H1 (cell line): Measurements from ENCODE around the gene ZNF385B.

ENCODE experiments used
- CBX8 ChIP-seq: fragments of 300-800, 300-1000 bp; sonication (generic); IDR thresholded peaks from 2 replicates; pipeline ENCODE4 v1.7.1; 2016; ENCODE audit warnings: low read depth, low read length, borderline replicate concordance
- CHD2 ChIP-seq: IDR thresholded peaks from 2 replicates; pipeline ENCODE4 v1.6.1; 2012; ENCODE audit warnings: low read length, improper control_type of control experiment
- EGR1 ChIP-seq: IDR thresholded peaks from 2 replicates; pipeline ENCODE4 v1.6.1; 2011; ENCODE audit warnings: low read depth, low read length, borderline replicate concordance
- EP300 ChIP-seq, 2 experiments: IDR thresholded peaks; 1 replicate in 1 of 2; 2 replicates in 1 of 2; pipeline ENCODE4 v1.6.1; 2011 to 2012; ENCODE audit warnings: low read depth in 2 of 2, low read length in 2 of 2, mild to moderate bottlenecking in 2 of 2, borderline replicate concordance in 1 of 2, inconsistent platforms in 1 of 2, moderate library complexity in 1 of 2
- EZH2 ChIP-seq: fragments of 200-600 bp; sonication (generic); IDR thresholded peaks from 2 replicates; pipeline ENCODE4 v1.7.1; 2012; ENCODE audit warnings: low read depth, mild to moderate bottlenecking, moderate library complexity, low read length, inconsistent platforms; ENCODE audit not compliant: severe bottlenecking
- JUND ChIP-seq: IDR thresholded peaks from 2 replicates; pipeline ENCODE4 v1.6.1; 2011; ENCODE audit warnings: mild to moderate bottlenecking, improper control_type of control experiment, low read length
- PHF8 ChIP-seq: fragments of 200-600 bp; sonication (generic); conservative IDR thresholded peaks from 2 replicates; pipeline ENCODE4 v1.7.1; 2012; ENCODE audit warnings: low read depth, mild to moderate bottlenecking, inconsistent platforms, low read length, moderate library complexity
- POLR2A ChIP-seq, 2 experiments: IDR thresholded peaks; 1 replicate in 1 of 2; 2 replicates in 1 of 2; pipeline ENCODE4 v1.6.1; 2011; ENCODE audit warnings: low read depth in 2 of 2, low read length in 2 of 2, mild to moderate bottlenecking in 2 of 2; ENCODE audit errors: control extremely low read depth in 1 of 2
- RAD21 ChIP-seq, 2 experiments: IDR thresholded peaks in 1 of 2; conservative IDR thresholded peaks in 1 of 2; 2 replicates each; pipeline ENCODE4 v1.6.1; 2011; ENCODE audit warnings: low read depth in 2 of 2, low read length in 2 of 2, improper control_type of control experiment in 1 of 2, inconsistent platforms in 1 of 2, mild to moderate bottlenecking in 1 of 2, moderate library complexity in 1 of 2
- RFX5 ChIP-seq: IDR thresholded peaks from 2 replicates; pipeline ENCODE4 v1.6.1; 2011; ENCODE audit warnings: low read depth, low read length, improper control_type of control experiment, borderline replicate concordance
- SP1 ChIP-seq: IDR thresholded peaks from 2 replicates; pipeline ENCODE4 v1.6.1; 2011; ENCODE audit warnings: low read depth, low read length
- SP2 ChIP-seq: IDR thresholded peaks from 2 replicates; pipeline ENCODE4 v1.6.1; 2012; ENCODE audit warnings: mild to moderate bottlenecking, low read length, inconsistent platforms
- YY1 ChIP-seq: IDR thresholded peaks from 2 replicates; pipeline ENCODE4 v1.6.1; 2011; ENCODE audit warnings: low read depth, mild to moderate bottlenecking, low read length
- TF ChIP-seq, protein P1 (sequence below), 3 experiments: IDR thresholded peaks; 1 replicate in 2 of 3; 2 replicates in 1 of 3; pipeline versions ENCODE4 v1.5.1 to v1.6.1; 2011; ENCODE audit warnings: low read length in 3 of 3, mild to moderate bottlenecking in 3 of 3, inconsistent platforms in 2 of 3, low read depth in 1 of 3, moderate library complexity in 1 of 3; ENCODE audit not compliant: insufficient read depth in 1 of 3; ENCODE audit errors: control extremely low read depth in 1 of 3

DNA sequence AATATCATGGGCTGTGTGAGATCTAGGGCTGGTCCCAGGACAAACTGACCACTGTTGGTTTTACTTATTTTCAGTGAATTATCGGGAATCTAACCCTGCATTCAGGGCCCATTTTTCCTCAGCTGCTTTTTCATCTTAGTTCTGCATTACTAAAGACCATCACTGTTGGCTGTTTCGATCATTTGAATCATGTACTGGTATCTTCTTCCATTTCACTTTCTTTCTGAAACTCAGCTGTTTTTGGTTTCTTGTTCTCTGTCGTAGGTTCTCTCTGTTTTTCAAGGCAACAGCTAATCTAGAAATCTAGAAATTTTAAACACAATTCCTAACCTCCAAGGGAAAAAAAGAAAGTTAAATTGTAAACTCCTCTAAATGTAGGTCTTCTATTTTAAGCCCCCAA, 436.8 kb downstream of the ZNF385B start:
- no peak for TF ChIP-seq YY1
- no peak for TF ChIP-seq EZH2
- TF ChIP-seq, protein P1, sequence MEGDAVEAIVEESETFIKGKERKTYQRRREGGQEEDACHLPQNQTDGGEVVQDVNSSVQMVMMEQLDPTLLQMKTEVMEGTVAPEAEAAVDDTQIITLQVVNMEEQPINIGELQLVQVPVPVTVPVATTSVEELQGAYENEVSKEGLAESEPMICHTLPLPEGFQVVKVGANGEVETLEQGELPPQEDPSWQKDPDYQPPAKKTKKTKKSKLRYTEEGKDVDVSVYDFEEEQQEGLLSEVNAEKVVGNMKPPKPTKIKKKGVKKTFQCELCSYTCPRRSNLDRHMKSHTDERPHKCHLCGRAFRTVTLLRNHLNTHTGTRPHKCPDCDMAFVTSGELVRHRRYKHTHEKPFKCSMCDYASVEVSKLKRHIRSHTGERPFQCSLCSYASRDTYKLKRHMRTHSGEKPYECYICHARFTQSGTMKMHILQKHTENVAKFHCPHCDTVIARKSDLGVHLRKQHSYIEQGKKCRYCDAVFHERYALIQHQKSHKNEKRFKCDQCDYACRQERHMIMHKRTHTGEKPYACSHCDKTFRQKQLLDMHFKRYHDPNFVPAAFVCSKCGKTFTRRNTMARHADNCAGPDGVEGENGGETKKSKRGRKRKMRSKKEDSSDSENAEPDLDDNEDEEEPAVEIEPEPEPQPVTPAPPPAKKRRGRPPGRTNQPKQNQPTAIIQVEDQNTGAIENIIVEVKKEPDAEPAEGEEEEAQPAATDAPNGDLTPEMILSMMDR (IDR thresholded peaks at IDR 0.05; ENCODE audit: control extremely low read depth in 1 of 3, insufficient read depth in 1 of 3, low read depth in 1 of 3, low read length in 3 of 3) = no peak
- no peak for TF ChIP-seq RAD21 (IDR thresholded peaks at IDR 0.05 in 1 of 2, conservative IDR thresholded peaks at IDR 0.05 in 1 of 2; ENCODE audit: low read depth in 2 of 2, low read length in 2 of 2)
- no peak for TF ChIP-seq EP300 (IDR thresholded peaks at IDR 0.05; ENCODE audit: borderline replicate concordance in 1 of 2, low read depth in 2 of 2, low read length in 2 of 2)
- TF ChIP-seq POLR2A (IDR thresholded peaks at IDR 0.05; ENCODE audit: control extremely low read depth in 1 of 2, low read depth in 2 of 2, low read length in 2 of 2) = no peak
- TF ChIP-seq RFX5 = no peak
- TF ChIP-seq EGR1 = no peak
- TF ChIP-seq CHD2 = no peak
- TF ChIP-seq PHF8 = no peak
- TF ChIP-seq JUND = no peak
- no peak for TF ChIP-seq CBX8
- no peak for TF ChIP-seq SP2
- TF ChIP-seq SP1 = no peak
